HG03060 (cell line): ENCODE data around the gene UBASH3A.

ENCODE experiments used
- ATAC-seq: cut with Tn5 transposase; IDR thresholded peaks from one replicate; pipeline ENCODE4 v1.9.1; 2021; ENCODE audit warnings: low read depth, moderate number of reproducible peaks; ENCODE audit not compliant: unreplicated experiment

Gene UBASH3A

DNA sequence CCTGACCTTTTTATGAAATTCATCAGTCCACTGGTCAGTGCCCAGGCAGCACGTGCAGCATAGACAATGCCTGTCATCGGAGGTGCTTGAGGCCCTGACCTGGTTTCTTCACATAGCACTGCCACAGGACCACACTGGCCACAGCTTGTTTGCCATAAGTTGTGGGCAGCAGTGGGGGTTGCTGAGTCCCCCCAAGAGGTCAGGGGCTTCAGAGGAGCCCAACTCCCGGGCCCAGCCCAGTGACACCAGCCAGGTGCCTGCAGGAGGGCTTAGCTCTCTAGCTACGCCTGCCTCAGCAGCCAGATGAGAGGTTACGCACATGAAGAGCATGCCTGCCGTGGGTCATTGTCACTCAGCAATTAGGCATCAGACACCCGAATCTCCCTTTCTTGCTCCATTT, 41.6 kb downstream of the UBASH3A start:
- no peak for ATAC-seq

DNA sequence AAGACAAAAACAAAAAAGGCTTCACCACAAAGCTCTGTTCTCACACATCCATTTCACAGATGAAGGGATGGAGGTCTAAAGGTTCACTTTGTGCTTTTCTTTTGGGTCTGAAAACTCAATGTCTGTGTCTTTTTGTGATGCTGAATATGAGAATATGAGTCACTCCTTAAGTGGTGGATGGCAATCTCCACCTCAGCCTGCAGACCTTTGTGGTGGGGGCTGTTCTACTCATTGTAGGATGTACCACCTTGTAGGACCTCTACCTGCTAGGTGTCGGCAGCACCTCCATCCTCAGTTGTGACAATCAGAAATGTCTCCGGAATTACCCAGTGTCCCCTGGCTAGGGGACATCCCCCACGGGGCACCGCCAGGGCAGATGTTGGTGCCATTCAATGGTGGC, 42.8 kb downstream of the UBASH3A start:
- ATAC-seq = no peak

DNA sequence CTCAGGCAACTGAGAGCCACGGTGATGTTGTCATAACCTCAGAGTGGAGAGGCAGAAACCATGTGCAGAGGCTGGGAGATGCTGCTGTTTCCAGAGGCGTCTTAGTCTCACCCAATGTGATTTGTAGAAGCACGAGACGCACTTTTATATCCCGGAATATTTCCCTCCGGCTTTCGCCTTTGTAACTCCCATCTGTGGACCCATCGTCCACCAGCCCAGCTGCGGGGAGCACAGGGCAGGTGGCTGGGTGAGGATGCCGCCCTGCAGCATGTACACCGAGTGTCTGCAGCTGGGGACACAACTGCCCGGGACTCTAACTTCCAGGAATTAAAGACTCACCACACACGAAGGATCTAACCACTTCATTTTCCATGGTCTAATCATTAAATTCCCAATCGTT, 43.5 kb downstream of the UBASH3A start:
- no peak for ATAC-seq

DNA sequence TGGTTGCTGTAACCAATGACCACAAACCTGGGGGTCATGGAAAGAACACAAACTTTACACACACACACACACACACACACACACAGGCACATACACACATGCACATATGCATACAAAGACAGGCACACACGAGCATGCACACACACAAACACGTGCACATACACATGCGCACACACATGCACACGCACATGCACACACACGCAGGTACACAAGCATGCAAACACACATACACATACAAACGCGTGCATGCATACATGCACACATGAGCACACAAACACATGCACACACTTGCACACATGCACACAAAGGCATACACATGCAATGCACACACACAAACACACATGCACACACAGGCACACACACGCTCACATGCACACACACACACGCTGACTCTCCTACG, 44.0 kb downstream of the UBASH3A start:
- ATAC-seq = no peak

DNA sequence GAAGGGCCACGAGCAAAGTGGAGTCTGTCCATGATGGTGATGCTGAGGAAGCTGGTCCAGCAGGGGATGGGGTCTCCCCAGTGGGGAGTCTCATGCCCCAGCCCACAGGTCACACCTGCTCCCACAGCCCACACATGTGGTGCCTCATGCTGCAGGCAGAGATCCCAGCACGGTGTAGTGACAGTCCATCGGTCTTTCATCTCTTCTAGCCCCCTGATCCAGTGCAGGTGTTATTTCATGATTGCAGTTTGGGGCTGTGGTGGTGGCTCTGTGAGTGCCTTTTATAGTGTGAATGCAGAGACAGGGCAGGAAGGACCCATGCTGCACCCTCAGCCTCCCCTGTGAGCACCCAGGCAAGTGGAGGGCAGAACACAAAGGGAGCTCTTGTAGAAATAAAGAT, 45.0 kb downstream of the UBASH3A start:
- ATAC-seq = no peak

DNA sequence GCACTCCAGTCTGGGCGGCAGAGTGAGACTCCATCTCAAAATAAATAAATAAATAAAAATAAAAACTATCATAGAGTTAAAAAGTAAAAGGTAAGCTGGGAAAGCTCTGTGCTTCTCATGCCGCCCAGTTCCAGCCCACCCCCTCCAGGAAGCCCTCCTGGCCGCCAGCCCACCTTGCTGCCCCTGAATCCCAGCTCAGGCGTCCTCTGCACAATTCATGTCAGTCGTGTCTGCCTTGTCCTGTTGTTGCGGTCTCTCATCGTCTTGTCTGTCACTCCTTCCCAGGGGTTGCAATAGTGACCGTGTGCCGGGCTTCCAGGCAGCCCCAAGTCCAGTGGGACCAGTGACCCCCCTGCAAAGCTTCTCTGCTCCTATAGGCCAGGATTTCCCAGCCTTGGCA, 48.2 kb downstream of the UBASH3A start:
- no peak for ATAC-seq

DNA sequence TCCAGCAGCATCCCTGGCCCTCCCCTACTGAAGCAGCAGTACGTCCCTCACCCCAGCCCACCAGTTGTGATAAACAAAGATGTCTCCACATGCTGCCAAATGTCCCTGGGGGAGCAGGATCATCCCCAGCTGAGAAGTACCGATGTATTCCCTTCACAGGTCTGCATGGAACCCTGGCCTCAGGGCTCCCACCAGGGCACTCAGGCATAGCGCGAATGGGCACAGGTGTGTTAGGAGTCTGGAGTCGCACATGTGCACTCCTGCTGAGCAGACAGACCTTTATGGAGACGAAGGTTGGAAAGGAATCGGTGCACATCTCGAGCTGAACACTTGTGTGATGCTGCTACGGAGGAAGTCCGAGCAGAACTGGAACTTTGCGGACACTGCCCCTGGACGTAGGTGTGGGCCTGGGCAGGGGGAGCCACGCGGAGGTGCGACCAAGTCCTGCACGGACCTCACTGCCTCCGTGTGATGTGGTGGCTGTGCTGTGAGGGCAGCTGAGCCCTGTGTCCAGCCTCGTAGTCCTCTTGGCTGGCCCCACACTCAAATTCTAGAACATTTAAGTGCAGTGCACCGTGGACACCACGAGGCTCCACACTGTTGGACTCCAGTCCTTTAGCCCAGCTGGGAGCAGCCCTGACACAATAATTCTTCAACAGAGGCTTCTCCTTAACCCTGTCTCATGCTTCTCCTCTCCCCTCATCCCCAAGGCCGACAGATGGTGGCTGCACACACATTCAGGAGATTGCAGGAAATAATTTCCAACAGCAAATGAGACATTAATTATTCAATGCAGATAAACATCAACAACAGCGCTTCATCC, 48.9 kb downstream of the UBASH3A start:
- ATAC-seq = no peak

DNA sequence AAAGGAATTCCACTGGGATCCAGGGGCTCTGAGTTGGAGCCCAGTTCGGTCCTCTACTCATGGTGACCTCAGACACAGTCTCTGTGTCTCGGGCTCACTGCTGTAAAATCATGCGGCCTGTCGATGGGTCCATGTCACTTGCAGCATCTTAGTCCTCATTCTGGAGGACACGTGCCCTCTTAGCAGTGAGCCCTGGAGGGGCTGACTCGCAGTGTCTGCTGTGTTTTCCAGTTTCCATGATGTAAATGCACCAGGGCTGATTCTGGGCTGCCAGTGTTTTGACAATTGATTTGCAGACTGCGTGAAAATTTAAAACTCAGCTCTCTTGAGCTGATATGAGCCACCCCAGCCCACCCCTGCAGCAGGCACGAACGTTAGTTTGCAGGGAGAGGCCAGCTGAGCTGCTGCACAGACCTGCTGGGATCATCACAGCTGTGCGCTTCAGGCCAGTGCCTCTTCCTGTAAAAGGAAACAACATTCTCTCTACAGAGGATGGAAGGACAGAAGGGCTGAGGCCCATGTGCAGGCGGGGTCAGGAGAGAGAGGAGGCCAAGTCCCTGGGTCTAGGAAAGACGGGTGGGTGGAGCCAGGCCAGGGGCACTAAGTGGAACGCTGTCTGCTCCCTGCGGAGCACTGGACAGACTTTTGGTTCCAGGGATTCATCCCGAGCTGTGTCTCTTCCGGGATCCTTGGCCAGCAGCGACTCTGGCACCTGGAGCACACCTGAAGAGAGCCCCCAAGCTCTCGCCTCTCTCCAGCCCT, 49.7 kb downstream of the UBASH3A start:
- ATAC-seq = no peak

DNA sequence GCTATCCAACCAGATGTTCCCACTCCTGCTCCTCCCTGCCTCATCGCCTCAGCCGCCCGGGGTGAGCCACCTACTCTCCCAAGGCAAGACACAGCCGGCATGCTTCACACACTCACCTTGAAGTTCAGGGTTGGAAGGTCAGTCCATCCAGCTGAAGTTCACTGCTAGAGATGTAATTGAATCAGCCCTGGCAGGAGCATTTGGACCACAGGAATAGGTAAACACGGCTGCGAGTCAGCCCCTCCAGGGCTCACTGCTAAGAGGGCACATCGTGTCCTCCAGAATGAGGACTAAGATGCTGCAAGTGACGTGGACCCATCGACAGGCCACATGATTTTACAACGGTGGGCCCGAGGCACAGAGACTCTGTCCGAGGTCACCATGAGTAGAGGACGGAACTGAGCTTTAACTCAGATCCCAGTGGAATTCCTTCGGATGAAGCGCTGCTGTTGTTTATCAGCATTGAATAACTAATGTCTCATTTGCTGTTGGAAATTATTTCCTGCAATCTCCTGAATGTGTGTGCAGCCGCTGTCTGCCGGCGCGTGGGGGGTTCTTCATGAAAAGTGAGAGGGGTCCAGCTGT, 50.4 kb downstream of the UBASH3A start:
- no peak for ATAC-seq

DNA sequence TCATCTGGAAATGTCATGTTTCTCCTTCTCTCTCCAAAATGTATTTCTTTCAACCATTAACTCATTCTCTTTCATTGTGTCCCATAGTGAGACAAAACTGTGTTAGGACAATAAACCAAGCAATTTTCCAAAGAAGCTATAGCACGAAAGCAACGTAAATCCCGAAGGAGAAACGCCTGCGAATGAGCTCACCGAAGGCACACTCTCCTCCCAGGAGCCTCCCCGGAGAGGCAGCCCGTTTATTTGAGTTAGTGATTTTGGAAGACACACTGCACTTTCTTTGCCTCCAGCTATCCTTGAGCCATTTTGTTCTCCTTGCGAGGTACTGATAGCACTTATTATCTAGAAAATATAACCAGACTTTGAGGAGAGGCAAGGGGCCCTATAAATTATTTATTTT, 51.1 kb downstream of the UBASH3A start:
- ATAC-seq = no peak

DNA sequence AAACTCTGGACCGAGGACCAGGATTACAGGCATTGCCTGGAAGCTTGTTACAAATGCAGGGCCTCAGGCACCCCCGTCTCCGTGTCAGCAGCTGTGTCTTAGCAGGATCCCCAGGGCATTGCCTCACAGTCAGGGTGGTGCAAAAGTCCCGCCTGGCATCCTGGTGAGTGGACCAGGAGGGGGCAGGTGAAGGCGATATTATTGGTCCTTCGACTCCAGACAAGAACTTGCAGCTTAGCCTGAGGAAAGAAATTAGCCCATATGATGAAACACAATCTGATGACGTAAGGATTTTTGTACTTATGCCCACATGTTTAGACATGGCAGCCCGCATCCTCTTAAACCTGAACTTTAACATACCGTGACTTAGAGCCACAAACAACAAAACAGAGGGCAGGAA, 51.5 kb downstream of the UBASH3A start:
- no peak for ATAC-seq

DNA sequence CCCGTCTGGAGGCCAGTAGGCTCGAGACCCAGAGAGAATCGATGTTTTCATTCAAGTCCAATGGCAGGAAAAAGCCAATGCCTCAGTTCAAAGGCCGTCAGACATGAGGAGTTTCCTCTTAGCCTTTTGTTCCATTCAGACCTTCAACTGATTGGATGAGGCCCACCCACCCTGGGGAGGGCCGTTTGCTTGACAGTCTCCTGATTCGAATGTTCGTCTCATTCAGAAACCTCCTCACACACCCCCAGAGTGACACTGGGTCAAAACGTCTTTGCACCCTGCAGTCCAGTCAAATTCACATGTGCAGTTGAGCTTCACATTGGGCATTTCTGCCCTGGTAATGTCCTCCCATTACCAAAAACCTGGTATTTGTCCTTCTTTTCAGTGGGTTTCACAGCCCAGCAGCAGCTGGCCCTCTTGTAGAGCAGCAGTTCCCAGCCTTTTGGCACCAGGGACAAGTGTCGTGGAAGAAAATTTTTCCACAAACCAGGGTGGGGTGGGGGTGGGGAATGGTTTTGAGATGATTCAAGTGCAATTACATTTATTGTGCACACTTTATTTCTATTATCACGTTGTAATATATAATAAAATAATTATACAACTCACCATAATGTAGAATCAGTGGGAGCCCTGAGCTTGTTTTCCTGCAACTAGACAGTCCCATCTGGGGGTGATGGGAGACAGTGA, 52.2 kb downstream of the UBASH3A start:
- no peak for ATAC-seq

DNA sequence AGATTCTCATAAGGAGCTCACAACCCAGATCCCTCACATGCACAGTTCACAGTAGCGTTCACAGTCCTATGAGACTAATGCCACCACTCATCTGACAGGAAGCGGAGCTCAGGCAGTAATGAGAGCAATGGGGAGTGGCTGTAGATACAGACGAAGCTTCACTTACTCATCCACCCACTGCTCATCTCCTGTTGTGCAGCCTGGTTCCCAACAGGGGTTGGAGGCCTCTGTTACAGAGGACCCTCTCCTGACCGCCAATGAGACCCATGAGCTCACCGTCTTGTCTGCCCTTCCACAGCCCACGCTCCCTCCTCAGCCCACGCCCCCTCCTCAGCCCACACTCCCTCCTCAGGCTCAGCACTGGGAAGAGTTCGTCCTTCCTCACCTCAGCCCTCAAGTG, 52.8 kb downstream of the UBASH3A start:
- no peak for ATAC-seq

DNA sequence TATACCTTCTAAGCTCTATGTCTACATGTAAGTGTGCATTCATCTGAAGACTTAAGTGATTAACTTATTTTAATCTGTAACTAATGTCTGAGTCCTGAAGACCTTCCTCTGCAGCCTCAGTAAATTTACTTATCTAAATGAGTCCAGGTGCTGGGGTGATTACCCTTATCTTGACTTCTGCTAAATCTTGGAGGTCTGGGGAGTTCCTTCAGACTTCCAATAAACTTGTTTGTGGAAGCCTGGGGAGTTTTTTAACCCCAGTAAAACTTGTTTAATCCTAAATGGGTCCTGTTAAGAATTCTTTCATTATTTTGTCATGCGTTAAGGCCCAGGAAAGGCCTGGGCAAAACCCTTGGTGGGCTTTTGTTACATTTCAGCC, 55.4 kb downstream of the UBASH3A start:
- no peak for ATAC-seq

DNA sequence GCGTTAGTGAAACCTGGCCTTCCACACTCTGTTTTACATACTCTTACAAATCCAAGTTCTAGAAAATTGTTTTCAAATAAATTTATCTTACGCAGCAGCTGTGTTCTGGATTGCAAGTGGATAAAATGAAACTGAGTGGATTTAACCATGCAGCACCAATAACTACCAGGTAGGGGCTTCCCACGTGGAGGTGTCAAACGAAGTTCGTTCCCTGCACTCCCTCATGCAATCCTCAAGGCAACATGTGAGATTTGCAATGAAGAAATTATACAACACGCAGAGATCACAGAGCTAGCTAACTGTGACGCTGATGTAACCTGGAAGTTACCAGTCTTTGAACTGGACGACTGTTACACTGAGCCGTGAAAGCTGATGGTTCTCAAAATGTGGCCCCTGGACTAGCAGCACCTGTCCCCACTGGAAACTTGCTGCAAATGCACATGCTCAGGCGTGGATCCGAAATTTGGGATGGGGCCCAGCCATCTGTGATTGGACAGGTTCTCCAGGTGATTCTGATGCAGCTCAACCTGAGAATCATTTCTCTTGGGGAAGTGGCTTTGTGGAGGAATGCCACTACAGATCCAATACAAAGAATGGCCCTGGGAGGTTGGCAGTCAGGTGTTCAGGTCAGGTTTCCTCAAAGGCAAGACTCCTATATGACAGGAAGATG, 56.0 kb downstream of the UBASH3A start:
- ATAC-seq = no peak

DNA sequence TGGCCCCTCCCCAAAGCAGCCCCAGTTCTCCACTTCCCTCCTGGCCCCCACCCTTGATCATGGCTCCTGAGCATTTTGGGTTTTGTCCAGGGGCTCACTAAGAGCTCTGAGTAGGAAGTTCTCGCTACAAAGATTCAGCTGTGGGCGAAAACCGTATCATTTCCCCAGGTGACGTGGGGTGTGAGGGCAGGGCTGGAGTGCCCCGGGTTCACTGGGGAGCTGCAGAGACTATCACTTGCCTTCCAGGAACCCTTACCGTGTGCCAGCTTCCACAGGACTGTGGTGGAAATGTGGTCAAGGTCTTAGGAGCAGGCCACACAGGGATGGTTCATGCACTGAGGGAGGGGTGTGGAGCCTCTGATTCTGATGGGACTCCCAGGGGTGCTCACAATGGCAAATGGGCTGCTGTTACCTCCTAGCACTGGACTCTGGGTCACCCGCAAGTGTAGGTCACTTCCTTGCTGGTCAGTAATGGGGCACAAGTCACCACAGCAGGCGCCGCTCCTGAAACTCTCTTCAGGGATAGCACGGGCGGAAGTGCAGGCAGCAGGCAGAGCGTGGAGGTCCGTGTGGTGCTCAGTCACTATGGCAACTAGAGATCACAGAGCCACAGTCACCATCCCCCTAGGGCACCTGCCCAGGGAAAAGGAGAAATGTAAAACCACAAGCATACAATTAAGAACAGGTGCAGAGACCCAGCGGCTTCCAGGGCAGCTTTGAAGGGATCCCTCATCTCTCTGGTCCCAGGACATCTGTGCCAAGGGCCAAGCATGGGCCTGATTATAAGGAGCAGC, 56.9 kb downstream of the UBASH3A start:
- no peak for ATAC-seq

DNA sequence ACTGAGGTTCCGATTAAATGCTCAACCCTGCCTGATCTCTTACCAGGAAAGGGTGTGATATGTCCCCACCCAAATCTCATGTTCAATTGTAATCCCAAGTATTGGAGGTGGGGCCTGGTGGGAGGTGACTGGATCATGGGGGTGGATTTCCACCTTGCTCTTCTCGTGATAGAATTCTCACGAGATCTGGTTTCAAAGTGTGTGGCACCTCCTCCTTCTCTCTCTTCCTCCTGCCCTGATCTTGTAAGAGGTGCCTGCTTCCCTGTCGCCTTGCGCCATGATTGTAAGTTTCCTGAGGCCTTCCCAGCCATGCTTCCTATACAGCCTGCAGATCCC, 57.5 kb downstream of the UBASH3A start:
- no peak for ATAC-seq

DNA sequence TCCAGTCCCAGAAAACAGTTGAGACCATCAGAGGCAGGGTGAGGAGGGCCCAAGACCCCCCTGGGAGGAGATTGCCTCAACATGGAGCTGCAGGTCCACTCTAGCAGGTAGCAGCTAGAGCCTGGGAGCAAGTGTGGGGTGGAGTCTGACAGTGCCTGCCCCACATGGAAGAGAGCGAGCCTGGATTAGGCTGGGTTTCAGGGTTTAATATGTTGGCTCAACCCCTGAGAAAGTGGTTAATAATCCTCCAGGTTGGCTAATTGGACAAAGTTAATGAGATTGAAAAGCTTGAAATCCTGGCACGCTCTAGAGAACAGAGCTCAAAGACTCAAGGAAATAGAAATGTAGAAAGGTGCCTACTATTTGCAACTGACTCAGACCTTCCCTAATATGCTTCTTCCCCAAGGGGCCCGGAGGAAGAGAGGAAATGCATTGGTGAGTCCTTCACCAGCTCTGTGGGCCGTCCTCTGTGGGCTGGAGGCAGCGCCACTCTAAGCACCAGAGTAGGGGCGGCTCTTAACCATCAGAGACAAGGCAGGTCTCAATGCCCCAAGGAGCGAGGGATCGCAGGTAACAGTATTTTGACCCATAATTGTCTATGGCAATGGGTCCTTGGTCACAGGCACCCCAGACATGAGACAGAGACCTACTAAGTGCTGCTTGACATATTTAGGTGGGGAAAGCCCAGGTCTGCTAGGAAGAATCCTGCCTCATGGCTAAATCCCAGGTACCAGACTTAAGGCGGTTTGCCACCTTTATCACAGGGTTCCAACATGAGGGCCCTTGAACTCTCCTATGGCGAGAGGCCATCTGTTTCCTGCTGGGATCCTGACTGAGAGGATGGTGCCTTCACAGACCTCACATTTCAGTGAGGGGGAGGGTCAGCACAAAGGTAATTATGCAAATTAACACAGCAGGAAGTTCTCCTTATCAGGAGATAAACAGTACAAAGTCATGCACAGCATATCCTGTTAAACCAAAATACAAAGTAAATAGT, 58.5 kb downstream of the UBASH3A start:
- no peak for ATAC-seq
